A549 (cell line): ENCODE data around the gene ZKSCAN7.
"Not testable (repeated sequence)": the region's sequence is repeated elsewhere in the genome, so short reads cannot be mapped to it uniquely, and the experiment has no call there.

ENCODE experiments used
- CTCF ChIP-seq: fragments of >200 bp; sonication (Bioruptor Twin); formaldehyde crosslinking; IDR thresholded peaks from 3 replicates; pipeline ENCODE4 v1.5.1; 2016
- EP300 ChIP-seq, 2 experiments: fragments of >200 bp; sonication (Bioruptor Twin); formaldehyde crosslinking; IDR thresholded peaks; 2 replicates in 1 of 2; 3 replicates in 1 of 2; pipeline ENCODE4 v1.6.1; 2016 to 2017
- TF ChIP-seq, protein P1 (sequence below): fragments of 450-650 bp; IDR thresholded peaks from 2 replicates; pipeline ENCODE4 v1.6.1; 2014; ENCODE audit warnings: antibody characterized with exemption

- not testable (repeated sequence) for TF ChIP-seq EP300 (IDR thresholded peaks at IDR 0.05); CTCF
- TF ChIP-seq, protein P1, sequence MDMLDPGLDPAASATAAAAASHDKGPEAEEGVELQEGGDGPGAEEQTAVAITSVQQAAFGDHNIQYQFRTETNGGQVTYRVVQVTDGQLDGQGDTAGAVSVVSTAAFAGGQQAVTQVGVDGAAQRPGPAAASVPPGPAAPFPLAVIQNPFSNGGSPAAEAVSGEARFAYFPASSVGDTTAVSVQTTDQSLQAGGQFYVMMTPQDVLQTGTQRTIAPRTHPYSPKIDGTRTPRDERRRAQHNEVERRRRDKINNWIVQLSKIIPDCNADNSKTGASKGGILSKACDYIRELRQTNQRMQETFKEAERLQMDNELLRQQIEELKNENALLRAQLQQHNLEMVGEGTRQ, result not testable (repeated sequence)
Measured at GRCh38 chr3:44544811-44545210, 10.2 kb upstream of the ZKSCAN7 start.
